Lung (tissue), 12 donors: Measurements from ENCODE around the gene RSRC2. TPM values are rescaled to one million over a fixed set of nuclear protein-coding genes. Genes with fewer than 3 reads are reported as not detected.
"Not testable (repeated sequence)": the region's sequence is repeated elsewhere in the genome, so short reads cannot be mapped to it uniquely, and the experiment has no call there.

Experiments used
- ATAC-seq: fragments of 200-7000 bp; cut with Tn5 transposase; one replicate; pipeline ENCODE4 v1.9.1; 2020; ENCODE audit warnings: moderate number of reproducible peaks; ENCODE audit not compliant: insufficient read depth, low FRiP score
- DNase-seq, 3 donors: peaks; one replicate each; pipeline ENCODE4 v3.0.0-alpha.2; 2013 to 2017
- H3K27ac ChIP-seq, 2 donors: one replicate each; pipeline ENCODE4 v1.5.1; 2013; ENCODE audit warnings: mild to moderate bottlenecking in 2 of 2, moderate library complexity in 2 of 2, control low read depth in 1 of 2, inconsistent platforms in 1 of 2, low read depth in 1 of 2, low read length in 1 of 2
- H3K27me3 ChIP-seq, 3 donors: one replicate each; pipeline ENCODE4 v1.5.1; 2013; ENCODE audit warnings: low read length in 2 of 3; ENCODE audit not compliant: control insufficient read depth in 3 of 3, insufficient read depth in 3 of 3
- H3K36me3 ChIP-seq, 4 donors: one replicate each; pipeline ENCODE4 v1.5.1; 2013; ENCODE audit warnings: low read length in 4 of 4, mild to moderate bottlenecking in 1 of 4, moderate library complexity in 1 of 4; ENCODE audit not compliant: control insufficient read depth in 4 of 4, insufficient read depth in 4 of 4
- H3K4me1 ChIP-seq, 5 donors: one replicate each; pipeline ENCODE4 v1.5.1; 2013; ENCODE audit warnings: low read length in 5 of 5, mild to moderate bottlenecking in 2 of 5, moderate library complexity in 1 of 5; ENCODE audit not compliant: control insufficient read depth in 5 of 5, insufficient read depth in 5 of 5
- H3K4me3 ChIP-seq: one replicate; pipeline ENCODE4 v1.5.1; 2013; ENCODE audit warnings: mild to moderate bottlenecking, control low read depth, moderate library complexity
- H3K9ac ChIP-seq, 2 donors: one replicate each; pipeline ENCODE4 v1.5.1; 2013; ENCODE audit warnings: low read length in 2 of 2, control low read depth in 1 of 2; ENCODE audit not compliant: insufficient read depth in 1 of 2
- H3K9me3 ChIP-seq, 4 donors: one replicate each; pipeline ENCODE4 v1.5.1; 2013; ENCODE audit warnings: low read length in 3 of 4, mild to moderate bottlenecking in 1 of 4, moderate library complexity in 1 of 4; ENCODE audit not compliant: control insufficient read depth in 4 of 4, insufficient read depth in 3 of 4
- CTCF ChIP-seq: IDR thresholded peaks from 2 replicates; pipeline ENCODE4 v1.5.1; 2012; ENCODE audit warnings: mild to moderate bottlenecking; ENCODE audit errors: control extremely low read depth, extremely low read depth
- WGBS, 2 donors: extraction: QIAGEN DNeasy Blood & Tissue Kit; methylation state at CpG; one replicate each; pipeline ENCODE4 v1.1.7; 2013; 5-methylcytosine and 5-hydroxymethylcytosine counted together
- polyA plus RNA-seq, 2 donors: library from polyadenylated mRNA; stranded (reverse); fragments of 200-250 nt; gene quantifications; one replicate each; pipeline ENCODE4 v1.2.1, GENCODE V29; 2013
- total RNA-seq, 2 donors: library from RNA; depleted of rRNA in 1 of 2; stranded (reverse); fragments of >200 nt in 1 of 2; gene quantifications; one replicate each; pipeline ENCODE4 v1.2.1, GENCODE V29; 2014 to 2021
- donor health status: control.
- donor health status: control.
- donor health status: Bipolar disorder and iron deficiency.
- donor health status: healthy.
- donor health status: DM: yes; HTN: yes; CAD: no.

RSRC2 gene
- total and polyA plus RNA-seq, 4 donors = 43.3 to 115 (median 47.9) TPM

GRCh38 chr12:122516544-122517361, 10.0 kb downstream of the RSRC2 start:
- no peak for TF ChIP-seq CTCF
- no peak overlapping the region for H3K9ac ChIP-seq
- no peaks in the 10 kb centered on the region for H3K9me3 ChIP-seq
- ATAC-seq (no peak), DNase-seq (no peak)
- WGBS, 2 donors = 92 to 94% methylated on average over 13 of the region's 13 CpGs
- peaks cover 0 to under 1% (median 0%) of the 10 kb centered on the region in 5 donors for H3K4me1 ChIP-seq
- H3K4me3 ChIP-seq = no peak overlapping the region
- no peaks in the 10 kb centered on the region for H3K27me3 ChIP-seq
- H3K36me3 ChIP-seq = peaks cover 35 to 75% (median 60%) of the 10 kb centered on the region in 4 donors
- H3K27ac ChIP-seq = no peak overlapping the region

- no peak for DNase-seq
- Histone ChIP-seq H3K4me1 (no peaks in the 10 kb centered on the region), H3K9ac (no peak overlapping the region), H3K27me3 (no peaks in the 10 kb centered on the region), H3K36me3 (peaks cover 35 to 73% (median 55%) of the 10 kb centered on the region in 4 donors), H3K4me3 (no peak overlapping the region), H3K27ac (no peak overlapping the region), H3K9me3 (no peaks in the 10 kb centered on the region)
- 94 to 97% methylated on average over 2 of the region's 2 CpGs for WGBS, 2 donors
- no peak for ATAC-seq
- no peak for TF ChIP-seq CTCF
Measured at GRCh38 chr12:122515275-122515674, 11.5 kb downstream of the RSRC2 start.

- ATAC-seq (no peak), DNase-seq (no peak)
- no peak for TF ChIP-seq CTCF
- no peak overlapping the region for H3K9ac ChIP-seq
- WGBS, 2 donors = 92 to 93% methylated on average over 4 of the region's 4 CpGs
- no peaks in the 10 kb centered on the region for H3K27me3 ChIP-seq
- H3K4me3 ChIP-seq = no peak overlapping the region
- no peaks in the 10 kb centered on the region for H3K9me3 ChIP-seq
- no peaks in the 10 kb centered on the region for H3K4me1 ChIP-seq
- no peak overlapping the region for H3K27ac ChIP-seq
- H3K36me3 ChIP-seq = peaks cover 41 to 70% (median 60%) of the 10 kb centered on the region in 4 donors
Measured at GRCh38 chr12:122513660-122514059, 13.1 kb downstream of the RSRC2 start.

- H3K4me3 ChIP-seq, H3K9ac ChIP-seq, ATAC-seq, H3K4me1 ChIP-seq, H3K27me3 ChIP-seq, DNase-seq, H3K27ac ChIP-seq, H3K9me3 ChIP-seq: not testable (repeated sequence)
- 90 to 92% methylated on average over 3 of the region's 3 CpGs for WGBS, 2 donors
- peaks cover 42 to 73% (median 61%) of the 10 kb centered on the region in 4 donors for H3K36me3 ChIP-seq
Measured at GRCh38 chr12:122513028-122513427, 13.7 kb downstream of the RSRC2 start.
